H9 (cell line): ENCODE measurements around the gene GLYAT. TPM values are rescaled to one million over a fixed set of nuclear protein-coding genes. Genes with fewer than 3 reads are reported as not detected.

ENCODE experiments used
- DNase-seq: peaks from one replicate; pipeline ENCODE4 v3.0.0-alpha.2; 2017
- H2AFZ ChIP-seq: one replicate; pipeline ENCODE4 v1.6.1; 2013; ENCODE audit warnings: mild to moderate bottlenecking, low read length, control low read depth, moderate library complexity
- H2AK5ac ChIP-seq: 2 replicates; pipeline ENCODE4 v1.6.1; 2013; ENCODE audit warnings: low read length, control low read depth, mixed read lengths; ENCODE audit not compliant: insufficient read length
- H2BK120ac ChIP-seq: one replicate; pipeline ENCODE4 v1.6.1; 2013; ENCODE audit warnings: low read depth, mild to moderate bottlenecking, low read length, control low read depth, inconsistent platforms; ENCODE audit not compliant: poor library complexity, severe bottlenecking
- H2BK12ac ChIP-seq: 2 replicates; pipeline ENCODE4 v1.6.1; 2013; ENCODE audit warnings: low read length, control low read depth, mixed read lengths, low read depth; ENCODE audit not compliant: insufficient read length
- H2BK15ac ChIP-seq: 2 replicates; pipeline ENCODE4 v1.6.1; 2013; ENCODE audit warnings: low read depth, low read length, control low read depth
- H2BK20ac ChIP-seq: one replicate; pipeline ENCODE4 v1.6.1; 2013; ENCODE audit warnings: low read depth, mild to moderate bottlenecking, low read length, control low read depth, inconsistent platforms; ENCODE audit not compliant: poor library complexity, severe bottlenecking
- H2BK5ac ChIP-seq: 2 replicates; pipeline ENCODE4 v1.6.1; 2013; ENCODE audit warnings: low read length, control low read depth, mixed read lengths; ENCODE audit not compliant: insufficient read length
- H3K14ac ChIP-seq: 2 replicates; pipeline ENCODE4 v1.6.1; 2013; ENCODE audit warnings: low read length, control low read depth; ENCODE audit not compliant: insufficient read depth
- H3K18ac ChIP-seq: 2 replicates; pipeline ENCODE4 v1.6.1; 2013; ENCODE audit warnings: low read depth, mild to moderate bottlenecking, mixed read lengths, low read length, control low read depth; ENCODE audit not compliant: insufficient read length
- H3K23ac ChIP-seq: 2 replicates; pipeline ENCODE4 v1.6.1; 2013; ENCODE audit warnings: low read length, control low read depth, mixed read lengths, low read depth; ENCODE audit not compliant: insufficient read length
- H3K23me2 ChIP-seq: 2 replicates; pipeline ENCODE4 v1.6.1; 2013; ENCODE audit warnings: low read depth, mild to moderate bottlenecking, mixed read lengths, low read length, control low read depth; ENCODE audit not compliant: insufficient read length, poor library complexity, severe bottlenecking
- H3K27ac ChIP-seq: 2 replicates; pipeline ENCODE4 v1.5.1; 2013; ENCODE audit warnings: low read length, control low read depth, mixed read lengths, low read depth; ENCODE audit not compliant: insufficient read length
- H3K27me3 ChIP-seq: 2 replicates; pipeline ENCODE4 v1.6.1; 2013; ENCODE audit warnings: low read length, control low read depth, inconsistent platforms; ENCODE audit not compliant: insufficient read depth
- H3K4ac ChIP-seq: 2 replicates; pipeline ENCODE4 v1.6.1; 2013; ENCODE audit warnings: low read depth, mild to moderate bottlenecking, control low read depth, inconsistent platforms, low read length, moderate library complexity
- H3K4me1 ChIP-seq: 2 replicates; pipeline ENCODE4 v1.6.1; 2013; ENCODE audit warnings: low read length, control low read depth, inconsistent platforms; ENCODE audit not compliant: insufficient read depth
- H3K4me2 ChIP-seq: 2 replicates; pipeline ENCODE4 v1.6.1; 2013; ENCODE audit warnings: low read length, control low read depth, mixed read lengths; ENCODE audit not compliant: insufficient read length, insufficient read depth
- H3K56ac ChIP-seq: 2 replicates; pipeline ENCODE4 v1.6.1; 2013; ENCODE audit warnings: low read depth, mild to moderate bottlenecking, mixed read lengths, low read length, control low read depth; ENCODE audit not compliant: insufficient read length
- H3K79me1 ChIP-seq: 2 replicates; pipeline ENCODE4 v1.6.1; 2013; ENCODE audit warnings: low read depth, mild to moderate bottlenecking, moderate library complexity, low read length, control low read depth, inconsistent platforms; ENCODE audit not compliant: insufficient read depth, poor library complexity, severe bottlenecking
- H3K79me2 ChIP-seq: 2 replicates; pipeline ENCODE4 v1.6.1; 2013; ENCODE audit warnings: low read length, control low read depth, inconsistent platforms; ENCODE audit not compliant: insufficient read depth
- H3K9ac ChIP-seq: 2 replicates; pipeline ENCODE4 v1.6.1; 2013; ENCODE audit warnings: low read length, control low read depth, mixed read lengths; ENCODE audit not compliant: insufficient read length; ENCODE audit errors: extremely low read depth
- H3K9me3 ChIP-seq: one replicate; pipeline ENCODE4 v1.6.1; 2013; ENCODE audit warnings: low read depth, low read length, inconsistent platforms; ENCODE audit not compliant: control insufficient read depth
- H3T11ph ChIP-seq: one replicate; pipeline ENCODE4 v1.6.1; 2013; ENCODE audit warnings: mild to moderate bottlenecking, low read length, control low read depth, inconsistent platforms
- H4K20me1 ChIP-seq: one replicate; pipeline ENCODE4 v1.6.1; 2013; ENCODE audit not compliant: control insufficient read depth, insufficient read length, insufficient read depth
- H4K5ac ChIP-seq: 2 replicates; pipeline ENCODE4 v1.6.1; 2013; ENCODE audit warnings: low read depth, mild to moderate bottlenecking, mixed read lengths, low read length, control low read depth; ENCODE audit not compliant: insufficient read length
- H4K8ac ChIP-seq: replicated peaks from 2 replicates; pipeline ENCODE4 v1.6.1; 2013; ENCODE audit warnings: low read length, control low read depth, mixed read lengths, low read depth; ENCODE audit not compliant: insufficient read length
- H4K91ac ChIP-seq: 2 replicates; pipeline ENCODE4 v1.6.1; 2013; ENCODE audit warnings: low read depth, mild to moderate bottlenecking, moderate library complexity, mixed read lengths, low read length, control low read depth; ENCODE audit not compliant: insufficient read length
- H3K27ac Mint-ChIP-seq, 3 experiments: 2 replicates in 2 of 3; 3 replicates in 1 of 3; pipeline ENCODE4 v1.8.0; 2020 to 2021; ENCODE audit warnings: mixed read lengths in 3 of 3, mild to moderate bottlenecking in 1 of 3, moderate library complexity in 1 of 3
- H3K27me3 Mint-ChIP-seq: 2 replicates; pipeline ENCODE4 v1.8.0; 2021; ENCODE audit warnings: low read depth, mild to moderate bottlenecking, moderate library complexity, mixed read lengths
- H3K36me3 Mint-ChIP-seq, 3 experiments: 2 replicates in 2 of 3; 3 replicates in 1 of 3; pipeline ENCODE4 v1.8.0; 2020 to 2021; ENCODE audit warnings: low read depth in 3 of 3, mixed read lengths in 3 of 3; ENCODE audit not compliant: insufficient read depth in 1 of 3
- H3K4me1 Mint-ChIP-seq, 2 experiments: 2 replicates each; pipeline ENCODE4 v1.8.0; 2020; ENCODE audit warnings: mixed read lengths in 2 of 2
- H3K4me3 Mint-ChIP-seq, 2 experiments: 2 replicates in 1 of 2; 3 replicates in 1 of 2; pipeline ENCODE4 v1.8.0; 2020 to 2021; ENCODE audit warnings: mild to moderate bottlenecking in 2 of 2, mixed read lengths in 2 of 2, moderate library complexity in 1 of 2
- H3K9me3 Mint-ChIP-seq, 2 experiments: 2 replicates in 1 of 2; 3 replicates in 1 of 2; pipeline ENCODE4 v1.8.0; 2020; ENCODE audit warnings: mild to moderate bottlenecking in 2 of 2, mixed read lengths in 2 of 2, moderate library complexity in 1 of 2
- CTCF ChIP-seq: fragments of 200-600 bp; sonication (generic); conservative IDR thresholded peaks from 3 replicates; pipeline ENCODE4 v1.8.0; 2021; ENCODE audit warnings: antibody characterized with exemption, mild to moderate bottlenecking
- WGBS: extraction: QIAGEN DNeasy Blood & Tissue Kit; methylation state at CpG from one replicate; pipeline ENCODE4 v1.1.7; 2013; ENCODE audit warnings: missing lambda C conversion rate, low lambda C conversion rate, mixed read lengths; ENCODE audit not compliant: insufficient read length; ENCODE audit errors: extremely low coverage; 5-methylcytosine and 5-hydroxymethylcytosine counted together
- total RNA-seq: library from RNA; stranded (reverse); gene quantifications from 2 replicates; pipeline ENCODE4 v1.2.1, GENCODE V29; 2021

Gene GLYAT
- total RNA-seq, 1 experiment from 2014 or later: not detected

- H3K4me1 Mint-ChIP-seq: no peaks in the 10 kb centered on the region
- no CpG with 5 or more reads among the region's 4 CpGs for WGBS
- H3K27me3 Mint-ChIP-seq: no peaks in the 10 kb centered on the region; the same call in 1 of the 2 replicates
- H3K14ac ChIP-seq: no peak overlapping the region
- H2BK15ac ChIP-seq: no peak overlapping the region
- no peak overlapping the region for H3K23ac ChIP-seq
- no peak overlapping the region for H3K4ac ChIP-seq
- H3K79me1 ChIP-seq: no peaks in the 10 kb centered on the region
- peaks cover 0 to 26% (median 5%) of the 10 kb centered on the region in 3 experiments; a peak in 5 of 7 replicates for H3K36me3 Mint-ChIP-seq
- no peak overlapping the region for H2BK12ac ChIP-seq
- TF ChIP-seq CTCF: no peak
- no peaks in the 10 kb centered on the region for H3K23me2 ChIP-seq
- no peak overlapping the region for H4K5ac ChIP-seq
- H3K9me3 ChIP-seq: peaks cover 70% of the 10 kb centered on the region
- H3K9me3 Mint-ChIP-seq: peaks cover 80 to 83% of the 10 kb centered on the region in 2 experiments
- no peak overlapping the region for H2BK5ac ChIP-seq
- no peaks in the 10 kb centered on the region for H4K20me1 ChIP-seq
- no peak overlapping the region for H2BK120ac ChIP-seq
- no peak overlapping the region for H3K4me2 ChIP-seq
- no peak overlapping the region for H2BK20ac ChIP-seq
- DNase-seq: no peak
- no peak overlapping the region for H3K4me3 Mint-ChIP-seq
- no peak overlapping the region for H4K8ac ChIP-seq
- H4K91ac ChIP-seq: no peak overlapping the region
- no peak overlapping the region for H2AFZ ChIP-seq
- H3K56ac ChIP-seq: no peak overlapping the region
- no peaks in the 10 kb centered on the region for H3K4me1 ChIP-seq
- no peak overlapping the region for H3K18ac ChIP-seq
- no peak overlapping the region for H3K27ac Mint-ChIP-seq
- H3T11ph ChIP-seq: no peak overlapping the region
- H3K9ac ChIP-seq: no peak overlapping the region
- H3K79me2 ChIP-seq: no peaks in the 10 kb centered on the region
- H2AK5ac ChIP-seq: no peak overlapping the region
- H3K27ac ChIP-seq: no peak overlapping the region
- no peaks in the 10 kb centered on the region for H3K27me3 ChIP-seq
Measured at GRCh38 chr11:58740447-58740846, 8.7 kb upstream of the GLYAT start.
